ENCODE measurements around the gene CASP8AP2. TPM values are rescaled to one million over a fixed set of nuclear protein-coding genes. Genes with fewer than 3 reads are reported as not detected.
"Not testable (repeated sequence)": the region's sequence is repeated elsewhere in the genome, so short reads cannot be mapped to it uniquely, and the experiment has no call there.

Gene CASP8AP2
- 10 to 100 TPM in 4 of 9 donors, 1 to 10 TPM in 5; 4.8 to 17.9 (median 9.8) TPM for total RNA-seq
- polyA plus RNA-seq = 1 to 10 TPM; 5.0 to 8.9 (median 6.6) TPM
- long read RNA-seq, donor 1, partial matches to known transcripts = 0 of 1 reads
- long read RNA-seq, donor 1, other reads (novel, unspliced or antisense) = 0 of 1 reads
- long read RNA-seq, donor 2, partial matches to known transcripts = 0 of 1 reads
- long read RNA-seq, donor 2, other reads (novel, unspliced or antisense) = 0 of 1 reads
- long read RNA-seq, donor 3, partial matches to known transcripts = 9 of 12 reads
- long read RNA-seq, donor 3, other reads (novel, unspliced or antisense) = 0 of 12 reads
- long read RNA-seq, donor 4, partial matches to known transcripts = 0 of 3 reads
- long read RNA-seq, donor 4, other reads (novel, unspliced or antisense) = 0 of 3 reads
- long read RNA-seq, donor 5, partial matches to known transcripts = 0 of 4 reads
- long read RNA-seq, donor 5, other reads (novel, unspliced or antisense) = 4 of 4 reads
- long read RNA-seq, donor 6, partial matches to known transcripts = 1 of 11 reads
- long read RNA-seq, donor 6, other reads (novel, unspliced or antisense) = 5 of 11 reads
- long read RNA-seq, donor 7 = 0 reads
- long read RNA-seq, donor 8, partial matches to known transcripts = 14 of 15 reads
- long read RNA-seq, donor 8, other reads (novel, unspliced or antisense) = 0 of 15 reads
- long read RNA-seq, donor 9, partial matches to known transcripts = 0 of 1 reads
- long read RNA-seq, donor 9, other reads (novel, unspliced or antisense) = 0 of 1 reads
- long read RNA-seq, donor 10 = 0 reads

DNA sequence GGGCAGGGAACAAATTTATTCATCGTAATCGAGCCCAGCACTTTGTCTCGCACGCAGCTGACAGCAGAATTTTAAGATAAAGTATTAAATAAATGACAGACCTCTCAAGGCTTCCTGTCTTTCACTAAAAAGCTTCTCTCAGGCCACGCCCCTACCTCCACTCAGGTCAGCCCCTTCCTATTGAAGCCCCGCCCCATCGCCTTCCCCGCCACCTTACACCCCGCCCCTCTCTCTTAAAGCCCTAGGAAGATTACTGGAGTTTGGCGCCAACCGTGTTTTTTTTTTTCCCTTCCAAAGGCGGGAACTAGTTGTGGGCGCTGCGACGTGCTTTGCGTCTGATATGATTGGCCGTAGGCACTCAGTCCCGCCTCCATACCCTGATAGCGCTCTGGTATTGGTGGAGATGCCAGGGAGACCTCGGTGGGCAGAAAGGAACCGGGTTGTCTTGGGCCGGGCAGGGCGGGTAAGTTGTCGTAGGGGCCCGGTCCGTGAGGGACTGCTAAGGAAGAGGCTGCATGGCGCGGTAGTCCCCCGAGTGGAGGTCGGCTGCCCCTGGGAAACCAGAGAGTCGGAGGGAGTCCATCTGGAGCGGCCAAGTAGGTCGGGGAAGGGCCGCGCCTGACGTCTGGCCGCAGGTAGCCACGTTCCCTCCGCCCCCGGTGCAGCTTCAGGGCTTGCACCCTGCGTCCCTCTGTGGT lies at the start of gene CASP8AP2:
CASP8AP2 (plus strand) TSS at position 409 of the 698 bp plus-strand sequence.
- intact Hi-C loops (cut with DNase I) = no loop called here
- 0 to 1% (median 0%) methylated on average over 17 to 41 of the region's 41 CpGs for WGBS, 4 donors
- Histone ChIP-seq H3K4me3 (peak within 1 kb of the TSS; percentile 66 to 98 (median 78)), H3K4me1 (replicated peaks in 1 of 2) (peaks cover 5 to 10% of the 10 kb centered on the region in 2 donors), H3K27me3 (no peaks in the 10 kb centered on the region), H3K36me3 (replicated peaks in 1 of 2) (no peaks in the 10 kb centered on the region), H3K9me3 (replicated peaks in 1 of 3) (no peaks in the 10 kb centered on the region), H3K27ac (peak within 1 kb of the TSS in 4 of 5 donors; percentile 67 to 91 (median 86))
- peak in 1 of 2 donors; percentile 68 for TF ChIP-seq POLR2A (IDR thresholded peaks at IDR 0.05)
- TF ChIP-seq, protein P1, sequence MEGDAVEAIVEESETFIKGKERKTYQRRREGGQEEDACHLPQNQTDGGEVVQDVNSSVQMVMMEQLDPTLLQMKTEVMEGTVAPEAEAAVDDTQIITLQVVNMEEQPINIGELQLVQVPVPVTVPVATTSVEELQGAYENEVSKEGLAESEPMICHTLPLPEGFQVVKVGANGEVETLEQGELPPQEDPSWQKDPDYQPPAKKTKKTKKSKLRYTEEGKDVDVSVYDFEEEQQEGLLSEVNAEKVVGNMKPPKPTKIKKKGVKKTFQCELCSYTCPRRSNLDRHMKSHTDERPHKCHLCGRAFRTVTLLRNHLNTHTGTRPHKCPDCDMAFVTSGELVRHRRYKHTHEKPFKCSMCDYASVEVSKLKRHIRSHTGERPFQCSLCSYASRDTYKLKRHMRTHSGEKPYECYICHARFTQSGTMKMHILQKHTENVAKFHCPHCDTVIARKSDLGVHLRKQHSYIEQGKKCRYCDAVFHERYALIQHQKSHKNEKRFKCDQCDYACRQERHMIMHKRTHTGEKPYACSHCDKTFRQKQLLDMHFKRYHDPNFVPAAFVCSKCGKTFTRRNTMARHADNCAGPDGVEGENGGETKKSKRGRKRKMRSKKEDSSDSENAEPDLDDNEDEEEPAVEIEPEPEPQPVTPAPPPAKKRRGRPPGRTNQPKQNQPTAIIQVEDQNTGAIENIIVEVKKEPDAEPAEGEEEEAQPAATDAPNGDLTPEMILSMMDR (IDR thresholded peaks at IDR 0.05) = no peak
- DNase-seq = peak; percentile 95 to 99 (median 97)

DNA sequence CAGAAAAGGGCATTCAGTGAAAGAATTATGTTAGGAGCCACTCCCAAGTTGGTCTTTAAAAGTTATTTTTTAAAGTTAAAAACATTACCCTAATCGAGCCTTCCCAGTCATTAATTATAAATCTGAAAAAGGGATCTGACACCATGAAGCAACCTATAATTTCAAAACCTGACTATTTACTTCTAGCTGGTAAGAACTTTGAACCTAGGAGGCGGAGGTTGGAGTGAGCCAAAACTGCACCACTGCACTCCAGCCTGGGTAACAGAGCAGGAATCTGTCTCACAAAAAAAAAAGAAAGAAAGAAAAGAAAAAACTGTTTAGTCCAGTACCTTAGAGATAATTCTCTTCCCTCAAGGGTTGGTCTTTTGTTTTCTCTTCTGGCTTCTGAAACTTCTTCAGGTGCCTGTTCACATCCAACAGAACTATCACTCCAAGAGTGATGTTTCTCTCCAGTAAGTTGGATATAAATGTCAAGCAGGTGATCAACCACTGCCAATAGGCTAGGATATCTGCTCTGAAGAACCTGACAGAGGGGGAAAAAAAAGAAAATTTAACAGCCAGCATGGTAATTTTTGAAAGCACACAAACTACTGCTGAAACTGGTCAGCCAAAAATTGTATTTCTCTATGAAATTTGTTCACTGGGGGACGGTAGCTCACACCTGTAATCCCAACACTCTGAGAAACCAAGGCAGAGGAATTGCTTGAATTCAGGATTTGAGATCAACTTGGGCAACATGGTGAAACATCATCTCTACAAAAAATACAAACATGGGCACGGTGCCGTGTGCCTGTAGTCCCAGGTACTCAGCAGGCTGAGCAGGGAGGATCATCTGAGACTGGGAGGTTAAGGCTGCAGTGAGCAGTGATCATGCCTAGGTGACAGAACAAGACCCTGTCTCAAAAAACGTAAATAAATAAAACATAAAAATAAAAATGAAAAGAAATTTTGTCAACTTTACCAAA lies 48.3 kb upstream of the CASP8AP2 start:
- H3K4me3 ChIP-seq = no peak overlapping the region
- TF ChIP-seq, protein P1 (IDR thresholded peaks at IDR 0.05) = no peak
- no peak for TF ChIP-seq POLR2A (IDR thresholded peaks at IDR 0.05)
- no peaks in the 10 kb centered on the region for H3K9me3 ChIP-seq (replicated peaks in 1 of 3)
- 89 to 93% (median 92%) methylated on average over 6 of the region's 6 CpGs for WGBS, 4 donors
- no peak overlapping the region for H3K27ac ChIP-seq
- intact Hi-C loops (cut with DNase I) = no loop called here
- no peaks in the 10 kb centered on the region for H3K4me1 ChIP-seq (replicated peaks in 1 of 2)
- DNase-seq = no peak
- H3K36me3 ChIP-seq (replicated peaks in 1 of 2) = peaks cover 0 to 48% of the 10 kb centered on the region in 2 donors
- no peaks in the 10 kb centered on the region for H3K27me3 ChIP-seq

DNA sequence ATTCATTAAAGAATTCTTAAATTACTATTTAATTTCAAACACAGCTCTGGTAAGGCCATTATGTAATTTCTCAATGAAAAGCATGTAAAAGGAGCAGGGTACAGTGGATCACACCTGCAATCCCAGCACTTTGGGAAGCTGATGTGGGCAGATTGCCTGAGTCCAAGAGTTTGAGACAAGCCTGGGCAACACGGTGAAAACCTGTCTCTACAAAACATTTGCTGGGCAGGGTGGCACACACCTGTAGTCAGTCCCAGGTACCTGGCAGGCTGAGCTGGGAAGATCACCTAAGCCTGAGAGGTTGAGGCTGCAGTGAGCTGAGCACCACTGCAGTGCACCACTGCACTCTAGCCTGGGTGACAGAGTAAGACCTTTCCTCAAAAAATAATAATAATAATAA lies 47.5 kb upstream of the CASP8AP2 start:
- Histone ChIP-seq H3K9me3 (replicated peaks in 1 of 3) (no peaks in the 10 kb centered on the region), H3K27ac (no peak overlapping the region), H3K4me3 (no peak overlapping the region), H3K27me3 (no peaks in the 10 kb centered on the region), H3K36me3 (replicated peaks in 1 of 2) (peaks cover 0 to 52% of the 10 kb centered on the region in 2 donors), H3K4me1 (replicated peaks in 1 of 2) (no peaks in the 10 kb centered on the region)
- intact Hi-C loops (cut with DNase I) = no loop called here
- WGBS, 4 donors = 92 to 100% (median 97%) methylated on average over 1 of the region's 1 CpG
- no peak for DNase-seq
- no peak for TF ChIP-seq POLR2A (IDR thresholded peaks at IDR 0.05)
- TF ChIP-seq, protein P1 (IDR thresholded peaks at IDR 0.05) = no peak

DNA sequence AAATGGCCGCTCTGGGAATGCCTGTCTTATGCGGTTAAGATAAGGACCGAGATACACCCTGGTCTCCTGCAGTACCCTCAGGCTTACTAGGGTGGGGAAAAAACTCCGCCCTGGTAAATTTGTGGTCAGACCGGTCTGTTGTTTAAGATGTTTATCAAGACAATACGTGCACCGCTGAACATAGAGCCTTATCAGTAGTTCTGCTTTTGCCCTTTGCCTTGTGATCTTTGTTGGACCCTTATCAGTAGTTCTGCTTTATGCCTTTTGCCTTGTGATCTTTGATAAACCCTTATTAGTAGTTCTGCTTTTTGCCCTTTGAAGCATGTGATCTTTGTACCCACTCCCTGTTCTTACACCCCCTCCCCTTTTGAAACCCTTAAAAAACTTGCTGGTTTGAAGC lies 46.4 kb upstream of the CASP8AP2 start:
- WGBS, 4 donors = 94 to 98% (median 96%) methylated on average over 7 of the region's 7 CpGs
- H3K27me3 ChIP-seq; H3K27ac ChIP-seq; H3K4me3 ChIP-seq; DNase-seq; intact Hi-C loops (cut with DNase I); H3K9me3 ChIP-seq (replicated peaks in 1 of 3); H3K4me1 ChIP-seq (replicated peaks in 1 of 2): not testable (repeated sequence)
- H3K36me3 ChIP-seq (replicated peaks in 1 of 2) = peaks cover 0 to 63% of the 10 kb centered on the region in 2 donors
